Activated CD4-positive, alpha-beta T cell treated with anti-CD3 and anti-CD28 coated beads, Interleukin-2, amount 50 U/mL, for 48 hours (primary cell): ENCODE results near the gene CD276.
"Not testable (repeated sequence)": the region's sequence is repeated elsewhere in the genome, so short reads cannot be mapped to it uniquely, and the experiment has no call there.

Experiments used
- DNase-seq, 2 experiments: peaks; one replicate each; pipeline ENCODE4 v3.0.0-alpha.2; 2020

Gene CD276

GRCh38 chr15:73684581-73685455 is 635 bp downstream of the CD276 start:
- DNase-seq = no peak

- no peak for DNase-seq
These were observed 1.8 kb downstream of the CD276 start for GRCh38 chr15:73685981-73686380.

- no peak for DNase-seq
These were observed 2.6 kb downstream of the CD276 start for GRCh38 chr15:73686781-73687256.

- no peak for DNase-seq
These were observed 3.2 kb downstream of the CD276 start for GRCh38 chr15:73687351-73687750.

GRCh38 chr15:73688455-73688854 is 4.3 kb downstream of the CD276 start:
- no peak for DNase-seq

GRCh38 chr15:73691396-73691795 is 7.2 kb downstream of the CD276 start:
- DNase-seq = no peak

GRCh38 chr15:73694419-73694818 is 10.2 kb downstream of the CD276 start:
- no peak for DNase-seq

GRCh38 chr15:73695773-73696640 is 11.8 kb downstream of the CD276 start:
- no peak for DNase-seq

GRCh38 chr15:73696641-73697001 is 12.4 kb downstream of the CD276 start:
- DNase-seq = no peak

- DNase-seq = peak; percentile 80 to 85
These were observed 12.9 kb downstream of the CD276 start for GRCh38 chr15:73697033-73697467.

- DNase-seq = no peak
These were observed 15.3 kb downstream of the CD276 start for GRCh38 chr15:73699249-73700040.

GRCh38 chr15:73700041-73700842 is 16.1 kb downstream of the CD276 start:
- DNase-seq = peak; percentile 72 to 80

- not testable (repeated sequence) for DNase-seq
These were observed 18.4 kb downstream of the CD276 start for GRCh38 chr15:73702311-73703239.

- not testable (repeated sequence) for DNase-seq
These were observed 19.4 kb downstream of the CD276 start for GRCh38 chr15:73703601-73704000.

- DNase-seq = not testable (repeated sequence)
These were observed 20.1 kb downstream of the CD276 start for GRCh38 chr15:73704142-73704868.

GRCh38 chr15:73704869-73705645 is 20.9 kb downstream of the CD276 start:
- DNase-seq = peak; percentile 69 to 78

- DNase-seq = no peak
These were observed 24.5 kb downstream of the CD276 start for GRCh38 chr15:73708691-73709090.

GRCh38 chr15:73709241-73709640 is 25.1 kb downstream of the CD276 start:
- no peak for DNase-seq

- no peak for DNase-seq
These were observed 25.5 kb downstream of the CD276 start for GRCh38 chr15:73709686-73710085.
